SK-N-SH (cell line): ENCODE results near the gene PTPN14. TPM values are rescaled to one million over a fixed set of nuclear protein-coding genes. Genes with fewer than 3 reads are reported as not detected.

Experiments used
- CTCF ChIA-PET: fragments of 300-600, 350-600 bp; formaldehyde crosslinking; extraction: SDS; loops from one replicate; lab custom pipeline; 2021; lab: Yijun Ruan, JAX
- POLR2A ChIA-PET: fragments of 350-600 bp; sonication (Branson Sonifier 250); formaldehyde crosslinking; extraction: SDS; loops from one replicate; lab custom pipeline; 2020; ENCODE audit warnings: antibody characterized with exemption, inconsistent platforms; lab: Yijun Ruan, JAX
- DNase-seq: peaks from one replicate; pipeline ENCODE4 v3.0.0; 2012
- H2AFZ ChIP-seq: fragments of 200-600 bp; sonication (generic); 2 replicates; pipeline ENCODE4 v1.8.1; 2016; ENCODE audit warnings: antibody characterized with exemption, mild to moderate bottlenecking, low read depth
- H3F3A ChIP-seq: fragments of 200-600 bp; sonication (generic); replicated peaks from 2 replicates; pipeline ENCODE3; 2016; ENCODE audit warnings: antibody characterized with exemption, mild to moderate bottlenecking; ENCODE audit not compliant: insufficient read depth
- H3K27ac ChIP-seq, 2 experiments: fragments of 200-500 bp in 1 of 2; fragments of 200-600 bp in 1 of 2; sonication (Bioruptor generic) in 1 of 2; sonication (generic), shearing (Covaris generic) in 1 of 2; 2 replicates each; pipeline versions ENCODE4 v1.5.1 to v1.6.1; 2014 to 2016; ENCODE audit warnings: low read depth in 2 of 2, inconsistent platforms in 1 of 2, low read length in 1 of 2, mild to moderate bottlenecking in 1 of 2, mixed read lengths in 1 of 2
- H3K27me3 ChIP-seq: fragments of 200-600 bp; sonication (generic), shearing (Covaris generic); 2 replicates; pipeline ENCODE4 v1.6.1; 2016; ENCODE audit warnings: mixed run types; ENCODE audit not compliant: insufficient read depth
- H3K36me3 ChIP-seq, 2 experiments: fragments of 200-500 bp in 1 of 2; fragments of 200-600 bp in 1 of 2; sonication (Bioruptor generic) in 1 of 2; sonication (generic) in 1 of 2; replicated peaks in 1 of 2; 2 replicates each; pipeline versions ENCODE3 to v1.5.1; 2014 to 2016; ENCODE audit warnings: low read length in 1 of 2, mild to moderate bottlenecking in 1 of 2; ENCODE audit not compliant: insufficient read depth in 2 of 2, control insufficient read depth in 1 of 2
- H3K4me1 ChIP-seq, 2 experiments: fragments of 200-500 bp in 1 of 2; fragments of 200-600 bp in 1 of 2; sonication (Bioruptor generic) in 1 of 2; sonication (generic), shearing (Covaris generic) in 1 of 2; 2 replicates each; pipeline versions ENCODE4 v1.5.1 to v1.6.1; 2014 to 2016; ENCODE audit warnings: low read depth in 1 of 2, low read length in 1 of 2, mixed run types in 1 of 2; ENCODE audit not compliant: insufficient read depth in 2 of 2, control insufficient read depth in 1 of 2
- H3K4me2 ChIP-seq: fragments of 200-600 bp; sonication (generic), shearing (Covaris generic); 2 replicates; pipeline ENCODE4 v1.6.1; 2017; ENCODE audit warnings: mixed run types
- H3K4me3 ChIP-seq, 2 experiments: fragments of 200-500 bp in 1 of 2; fragments of 200-600 bp in 1 of 2; sonication (Bioruptor generic) in 1 of 2; sonication (generic), shearing (Covaris generic) in 1 of 2; 2 replicates each; pipeline versions ENCODE4 v1.5.1 to v1.8.1; 2014 to 2016; ENCODE audit warnings: low read depth in 2 of 2, inconsistent platforms in 1 of 2, low read length in 1 of 2, mild to moderate bottlenecking in 1 of 2, mixed read lengths in 1 of 2, moderate library complexity in 1 of 2
- H3K79me2 ChIP-seq: fragments of 200-600 bp; sonication (generic); 2 replicates; pipeline ENCODE4 v1.8.1; 2017; ENCODE audit warnings: mild to moderate bottlenecking; ENCODE audit not compliant: insufficient read depth
- H3K9ac ChIP-seq: fragments of 200-600 bp; sonication (generic); 2 replicates; pipeline ENCODE4 v1.6.1; 2017; ENCODE audit warnings: mixed run types
- H3K9me2 ChIP-seq: fragments of 200-600 bp; sonication (generic); 2 replicates; pipeline ENCODE4 v1.6.1; 2017; ENCODE audit warnings: mixed run types
- H3K9me3 ChIP-seq: fragments of 200-600 bp; sonication (generic); 2 replicates; pipeline ENCODE4 v1.6.1; 2017; ENCODE audit warnings: mixed run types, mild to moderate bottlenecking, moderate library complexity
- H4K20me1 ChIP-seq: fragments of 200-600 bp; sonication (generic); 2 replicates; pipeline ENCODE4 v1.6.1; 2017; ENCODE audit warnings: mild to moderate bottlenecking, mixed run types; ENCODE audit not compliant: insufficient read depth
- CHD2 ChIP-seq: fragments of 150-350 bp; IDR thresholded peaks from 2 replicates; pipeline ENCODE4 v1.6.1; 2018; ENCODE audit warnings: low read length; ENCODE audit not compliant: partially characterized antibody
- CTCF ChIP-seq: fragments of 200-600 bp; sonication (generic); IDR thresholded peaks from 2 replicates; pipeline ENCODE4 v1.6.1; 2017; ENCODE audit warnings: antibody characterized with exemption, mild to moderate bottlenecking, moderate library complexity
- ELF1 ChIP-seq: IDR thresholded peaks from 2 replicates; pipeline ENCODE4 v1.4.0; 2012
- EP300 ChIP-seq, 2 experiments: IDR thresholded peaks; 2 replicates each; pipeline versions ENCODE4 v1.4.0 to v1.6.1; 2012; ENCODE audit warnings: borderline replicate concordance in 1 of 2, low read depth in 1 of 2, low read length in 1 of 2
- FOSL2 ChIP-seq: IDR thresholded peaks from 2 replicates; pipeline ENCODE4 v1.4.0; 2012; ENCODE audit warnings: low read depth, mild to moderate bottlenecking, moderate library complexity, borderline replicate concordance
- FOXM1 ChIP-seq: IDR thresholded peaks from 2 replicates; pipeline ENCODE4 v1.4.0; 2012; ENCODE audit warnings: low read depth, mild to moderate bottlenecking
- GABPA ChIP-seq: IDR thresholded peaks from 2 replicates; pipeline ENCODE4 v1.4.0; 2012; ENCODE audit warnings: low read depth, mild to moderate bottlenecking
- GATA2 ChIP-seq: sonication (generic); formaldehyde crosslinking; IDR thresholded peaks from 2 replicates; pipeline ENCODE4 v1.5.0; 2020; ENCODE audit warnings: mild to moderate bottlenecking, missing genetic modification reagents
- JUND ChIP-seq: IDR thresholded peaks from 2 replicates; pipeline ENCODE4 v1.4.0; 2012
- MAX ChIP-seq: IDR thresholded peaks from 2 replicates; pipeline ENCODE4 v1.4.0; 2012; ENCODE audit warnings: low read depth
- MEF2A ChIP-seq: IDR thresholded peaks from 2 replicates; pipeline ENCODE4 v1.4.0; 2012; ENCODE audit warnings: low read depth, borderline replicate concordance
- NFIC ChIP-seq: IDR thresholded peaks from 2 replicates; pipeline ENCODE4 v1.4.0; 2012; ENCODE audit warnings: borderline replicate concordance
- NRF1 ChIP-seq: IDR thresholded peaks from 2 replicates; pipeline ENCODE4 v1.6.1; 2012; ENCODE audit warnings: low read depth, mild to moderate bottlenecking, low read length
- POLR2AphosphoS5 ChIP-seq: IDR thresholded peaks from 2 replicates; pipeline ENCODE4 v1.6.1; 2012; ENCODE audit warnings: low read depth, low read length
- RAD21 ChIP-seq: IDR thresholded peaks from 2 replicates; pipeline ENCODE4 v1.6.1; 2012; ENCODE audit warnings: mild to moderate bottlenecking, low read length
- RCOR1 ChIP-seq: fragments of 150-350 bp; IDR thresholded peaks from 2 replicates; pipeline ENCODE4 v1.6.1; 2017; ENCODE audit warnings: antibody characterized with exemption, low read length
- REST ChIP-seq: IDR thresholded peaks from 2 replicates; pipeline ENCODE4 v1.6.1; 2012; ENCODE audit warnings: mild to moderate bottlenecking, low read depth, low read length, moderate library complexity
- SMC3 ChIP-seq: IDR thresholded peaks from 2 replicates; pipeline ENCODE4 v1.6.1; 2012; ENCODE audit warnings: low read depth, low read length, improper control_type of control experiment
- TCF12 ChIP-seq: IDR thresholded peaks from 2 replicates; pipeline ENCODE4 v1.4.0; 2012
- TEAD4 ChIP-seq: IDR thresholded peaks from 2 replicates; pipeline ENCODE4 v1.4.0; 2012; ENCODE audit warnings: mild to moderate bottlenecking, borderline replicate concordance; ENCODE audit not compliant: insufficient read depth
- USF1 ChIP-seq: IDR thresholded peaks from 2 replicates; pipeline ENCODE4 v1.4.0; 2012; ENCODE audit warnings: low read depth, borderline replicate concordance
- YY1 ChIP-seq: IDR thresholded peaks from 2 replicates; pipeline ENCODE4 v1.4.0; 2012; ENCODE audit warnings: low read depth, mild to moderate bottlenecking
- WGBS: methylation state at CpG from one replicate; pipeline ENCODE4 v1.1.6; 2017; ENCODE audit warnings: low lambda C conversion rate; 5-methylcytosine and 5-hydroxymethylcytosine counted together
- polyA plus RNA-seq, 3 experiments: library from polyadenylated mRNA; depleted of rRNA; stranded (reverse); fragments of >200 nt; gene quantifications; 2 replicates each; pipeline ENCODE4 v1.2.3, GENCODE V29; 2012

The PTPN14 gene
- polyA plus RNA-seq, 1 of the 3 experiments (the other 2 are of a cell fraction) = 12.8 TPM

GRCh38 chr1:214546084-214546483 is 5.3 kb downstream of the PTPN14 start:
- Histone ChIP-seq H2AFZ (no peak overlapping the region), H3K27ac (no peak overlapping the region), H3K4me1 (peaks cover 12 to 38% of the 10 kb centered on the region in 2 experiments), H3K79me2 (peaks cover 100% of the 10 kb centered on the region), H3K4me2 (no peak overlapping the region), H3F3A (peaks cover 5% of the 10 kb centered on the region), H3K27me3 (no peaks in the 10 kb centered on the region), H3K4me3 (no peak overlapping the region), H3K9ac (no peak overlapping the region), H3K9me2 (no peaks in the 10 kb centered on the region), H3K36me3 (peaks cover 9 to 16% of the 10 kb centered on the region in 2 experiments), H4K20me1 (peaks cover 87% of the 10 kb centered on the region), H3K9me3 (no peaks in the 10 kb centered on the region)
- ChIA-PET POLR2A (no interaction called here), CTCF (interaction anchor here (1.1 kb wide), 2 partner anchors 39 to 80 kb away, joined by 3 read pairs; no protein-coding TSS in a partner anchor)
- WGBS = 92% methylated on average over 4 of the region's 4 CpGs
- no peak for DNase-seq
- TF ChIP-seq GABPA (no peak), NRF1 (no peak), NFIC (no peak), MEF2A (no peak), YY1 (no peak), GATA2 (CRISPR knock-in tag) (no peak), CTCF (no peak), REST (no peak), FOSL2 (no peak), RCOR1 (no peak), FOXM1 (no peak), POLR2AphosphoS5 (no peak), TEAD4 (no peak)

- H3K4me2 ChIP-seq = no peak overlapping the region
- no peak overlapping the region for H3K27ac ChIP-seq
- no peak overlapping the region for H3K9ac ChIP-seq
- peaks cover 95% of the 10 kb centered on the region for H4K20me1 ChIP-seq
- peaks cover 12 to 41% of the 10 kb centered on the region in 2 experiments for H3K4me1 ChIP-seq
- no peak overlapping the region for H3K4me3 ChIP-seq
- H2AFZ ChIP-seq = no peak overlapping the region
- POLR2A ChIA-PET = no interaction called here
- H3K36me3 ChIP-seq = peaks cover 9 to 16% of the 10 kb centered on the region in 2 experiments
- 74% methylated on average over 2 of the region's 2 CpGs for WGBS
- peaks cover 8% of the 10 kb centered on the region for H3F3A ChIP-seq
- no peaks in the 10 kb centered on the region for H3K9me2 ChIP-seq
- H3K9me3 ChIP-seq = no peaks in the 10 kb centered on the region
- DNase-seq = no peak
- H3K27me3 ChIP-seq = no peaks in the 10 kb centered on the region
- H3K79me2 ChIP-seq = peaks cover 100% of the 10 kb centered on the region
- CTCF ChIA-PET = interaction anchor here (1.1 kb wide), 1 partner anchor 40 kb away, joined by 3 read pairs; no protein-coding TSS in a partner anchor
- TF ChIP-seq JUND = no peak
- no peak for TF ChIP-seq MAX
- no peak for TF ChIP-seq ELF1
- TF ChIP-seq EP300 (IDR thresholded peaks at IDR 0.05; ENCODE audit: borderline replicate concordance in 1 of 2, low read depth in 1 of 2, low read length in 1 of 2) = no peak
- TF ChIP-seq GABPA = no peak
- TF ChIP-seq TCF12 = no peak
- no peak for TF ChIP-seq RAD21
- TF ChIP-seq CHD2 = no peak
- no peak for TF ChIP-seq SMC3
- no peak for TF ChIP-seq USF1
- no peak for TF ChIP-seq RCOR1
- TF ChIP-seq CTCF = no peak
- no peak for TF ChIP-seq FOSL2
Observed at GRCh38 chr1:214545293-214545692, 6.1 kb downstream of the PTPN14 start.
